Loucy (cell line): Measurements from ENCODE around the gene ADAMTS13.

Experiments used
- H2AFZ ChIP-seq: fragments of 200-600 bp; sonication (generic); 2 replicates; pipeline ENCODE4 v1.6.0; 2016; ENCODE audit warnings: antibody characterized with exemption, mild to moderate bottlenecking, low read length, moderate library complexity
- H3F3A ChIP-seq: fragments of 200-600 bp; 2 replicates; pipeline ENCODE4 v1.6.0; 2016; ENCODE audit warnings: antibody characterized with exemption, low read depth, mild to moderate bottlenecking
- H3K27me3 ChIP-seq: fragments of 200-600 bp; sonication (generic); 2 replicates; pipeline ENCODE4 v1.6.1; 2014; ENCODE audit warnings: low read length, mild to moderate bottlenecking; ENCODE audit not compliant: insufficient read depth, poor library complexity, severe bottlenecking
- H3K36me3 ChIP-seq: fragments of 200-600 bp; sonication (generic); 2 replicates; pipeline ENCODE4 v1.6.1; 2016; ENCODE audit warnings: low read length; ENCODE audit not compliant: insufficient read depth
- H3K4me1 ChIP-seq: fragments of 200-600 bp; sonication (generic); 2 replicates; pipeline ENCODE4 v1.5.1; 2014; ENCODE audit warnings: low read length, mild to moderate bottlenecking; ENCODE audit not compliant: insufficient read depth, poor library complexity, severe bottlenecking
- H3K4me2 ChIP-seq: fragments of 200-600 bp; sonication (generic); 2 replicates; pipeline ENCODE4 v1.6.0; 2014; ENCODE audit warnings: antibody characterized with exemption, low read length, low read depth, mild to moderate bottlenecking; ENCODE audit not compliant: poor library complexity, severe bottlenecking
- H3K4me3 ChIP-seq: fragments of 200-600 bp; sonication (generic); 2 replicates; pipeline ENCODE4 v1.5.1; 2014; ENCODE audit warnings: low read length, mild to moderate bottlenecking, mixed read lengths; ENCODE audit not compliant: poor library complexity, severe bottlenecking
- H3K79me2 ChIP-seq: fragments of 200-600 bp; sonication (generic); 2 replicates; pipeline ENCODE4 v1.6.1; 2014; ENCODE audit warnings: low read length; ENCODE audit not compliant: insufficient read depth
- H3K9ac ChIP-seq: fragments of 200-600 bp; sonication (generic); 2 replicates; pipeline ENCODE4 v1.6.0; 2014; ENCODE audit warnings: mild to moderate bottlenecking, low read depth, low read length, moderate library complexity; ENCODE audit not compliant: poor library complexity, severe bottlenecking
- H3K9me2 ChIP-seq: fragments of 200-600 bp; sonication (generic); replicated peaks from 2 replicates; pipeline ENCODE4 v1.6.1; 2016; ENCODE audit warnings: low read depth, low read length, mixed read lengths
- H3K9me3 ChIP-seq: fragments of 200-600 bp; sonication (generic); 2 replicates; pipeline ENCODE4 v1.6.1; 2014; ENCODE audit warnings: mild to moderate bottlenecking, antibody characterized with exemption, low read length, low read depth; ENCODE audit not compliant: insufficient read depth
- H4K20me1 ChIP-seq: fragments of 200-600 bp; sonication (generic); 2 replicates; pipeline ENCODE4 v1.6.0; 2014; ENCODE audit warnings: antibody characterized with exemption, low read length, mild to moderate bottlenecking; ENCODE audit not compliant: insufficient read depth, poor library complexity, severe bottlenecking
- CTCF ChIP-seq: fragments of 200-600 bp; sonication (generic); conservative IDR thresholded peaks from 2 replicates; pipeline ENCODE4 v1.5.1; 2014; ENCODE audit warnings: mild to moderate bottlenecking, antibody characterized with exemption, low read length
- EZH2phosphoT487 ChIP-seq: fragments of 200-600 bp; IDR thresholded peaks from 2 replicates; pipeline ENCODE4 v1.6.1; 2018; ENCODE audit warnings: antibody characterized with exemption, mild to moderate bottlenecking, moderate library complexity, borderline replicate concordance

The ADAMTS13 gene

GRCh38 chr9:133421615-133422542, at the start of gene ADAMTS13:
Gene ADAMTS13, plus strand, starts transcription at chr9:133422367. Its CDS starts 77 bp downstream, at chr9:133422444.
- Histone ChIP-seq H3K4me1 (peaks cover 17% of the 10 kb centered on the region), H3K27me3 (no peaks in the 10 kb centered on the region), H4K20me1 (peaks cover 6% of the 10 kb centered on the region), H3K79me2 (peaks cover 13% of the 10 kb centered on the region), H3K9me2 (no peaks in the 10 kb centered on the region), H3K4me3 (no peak within 1 kb of the TSS), H3F3A (no peaks in the 10 kb centered on the region), H3K4me2 (no peak within 1 kb of the TSS), H3K9ac (no peak within 1 kb of the TSS), H3K9me3 (no peaks in the 10 kb centered on the region), H3K36me3 (no peaks in the 10 kb centered on the region), H2AFZ (no peak within 1 kb of the TSS)
- peak; percentile 44; the same call in 1 of the 2 replicates for TF ChIP-seq CTCF
- no peak for TF ChIP-seq EZH2phosphoT487

DNA sequence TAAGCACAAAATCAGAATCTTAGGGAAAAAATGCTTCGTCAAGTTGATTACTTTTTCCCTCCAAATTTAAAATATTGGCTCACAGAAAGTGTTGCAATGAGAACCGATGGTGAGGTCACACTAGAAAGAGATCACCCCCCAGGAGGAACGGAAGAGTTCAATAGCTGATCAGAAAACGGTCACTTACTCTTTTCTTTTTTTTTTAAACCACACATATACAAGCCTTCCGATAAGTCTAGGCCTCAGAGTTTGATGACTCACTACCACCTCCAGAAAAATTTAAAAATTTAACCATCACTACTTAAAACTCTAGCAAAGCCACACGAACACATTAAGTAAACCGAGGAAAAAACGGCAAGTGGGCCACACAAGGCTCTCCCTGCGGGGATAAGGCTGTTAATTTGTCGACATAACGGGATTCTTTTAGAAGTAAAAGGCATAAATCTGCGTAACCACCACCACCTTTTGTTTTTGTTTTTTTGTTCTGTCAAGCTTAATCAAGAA, 47.5 kb upstream of the ADAMTS13 start:
- Histone ChIP-seq H3K4me1 (peaks cover 54% of the 10 kb centered on the region), H2AFZ (no peak overlapping the region)

DNA sequence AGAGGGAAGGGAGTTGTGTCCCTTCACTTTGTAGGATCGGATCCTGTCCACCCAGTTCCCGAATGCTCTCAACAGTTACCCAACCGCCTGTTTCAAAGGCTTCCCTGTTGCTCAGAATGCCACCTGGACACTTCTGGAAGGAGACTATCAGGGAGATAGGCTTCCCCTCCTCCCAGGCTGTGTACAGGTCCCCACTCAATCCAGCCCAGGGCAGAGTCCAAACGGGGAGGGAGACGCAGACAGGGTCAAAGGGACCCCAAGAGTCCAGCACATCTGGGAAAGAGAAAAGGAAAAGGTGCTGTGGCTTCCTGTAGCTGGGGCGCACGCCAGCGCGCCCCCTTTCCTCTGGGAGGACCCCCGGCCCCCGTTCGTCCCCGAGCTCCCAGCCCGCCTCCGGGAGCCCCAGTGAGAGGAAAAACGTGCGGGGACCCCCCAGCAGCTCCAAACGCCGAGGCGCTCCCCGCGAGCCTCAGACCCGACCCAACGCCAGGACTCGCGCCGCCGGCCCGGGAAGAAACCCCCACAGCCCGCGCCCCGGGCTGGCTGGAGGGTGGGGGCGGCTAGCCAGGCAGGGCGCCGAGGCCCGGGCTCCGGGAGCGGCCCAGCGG, 46.9 kb upstream of the ADAMTS13 start:
- Histone ChIP-seq H3K36me3 (peaks cover under 1% of the 10 kb centered on the region; the same call in 1 of the 2 replicates), H3K9me3 (no peaks in the 10 kb centered on the region), H2AFZ (no peak overlapping the region), H4K20me1 (peaks cover 54% of the 10 kb centered on the region), H3K9me2 (no peaks in the 10 kb centered on the region), H3K79me2 (peaks cover 56% of the 10 kb centered on the region), H3K27me3 (no peaks in the 10 kb centered on the region), H3F3A (peaks cover 16% of the 10 kb centered on the region), H3K4me2 (peak overlapping the region; percentile 84), H3K4me3 (peak overlapping the region; percentile 99), H3K4me1 (peaks cover 48% of the 10 kb centered on the region), H3K9ac (peak overlapping the region; percentile 96)
- no peak for TF ChIP-seq EZH2phosphoT487
- TF ChIP-seq CTCF: peak; percentile 48

More for the DNA sequence above, 47.5 kb upstream of the ADAMTS13 start:
- Histone ChIP-seq H3F3A (peaks cover 16% of the 10 kb centered on the region), H3K27me3 (no peaks in the 10 kb centered on the region), H3K4me3 (peak overlapping the region; percentile 99), H3K79me2 (peaks cover 61% of the 10 kb centered on the region), H3K9me3 (no peaks in the 10 kb centered on the region), H3K4me2 (peak overlapping the region; percentile 84), H3K9ac (peak overlapping the region; percentile 96), H3K9me2 (no peaks in the 10 kb centered on the region), H3K36me3 (peaks cover 4% of the 10 kb centered on the region; the same call in 1 of the 2 replicates), H4K20me1 (peaks cover 60% of the 10 kb centered on the region)
- TF ChIP-seq CTCF (no peak), EZH2phosphoT487 (no peak)
